ENCODE measurements around the gene MMP24. TPM values are rescaled to one million over a fixed set of nuclear protein-coding genes. Genes with fewer than 3 reads are reported as not detected.

The MMP24 gene
- total RNA-seq, 3 donors from 2014 or later, result 0.80 to 2.5 (median 0.98) TPM

- no peaks in the 10 kb centered on the region for H3K9me3 ChIP-seq
- no peaks in the 10 kb centered on the region for H3K27me3 ChIP-seq
- intact Hi-C loops (cut with DNase I; ENCODE audit: low total_unique reads), result loop anchor here (10.0 kb wide), 1 partner anchor 129 kb away; the partner anchor contains the start of gene EDEM2
- H3K4me1 ChIP-seq, result peaks cover 0 to 6% of the 10 kb centered on the region in 2 donors
- H3K27ac ChIP-seq, result no peak overlapping the region
- no peak overlapping the region for H3K4me3 ChIP-seq
- no peak for DNase-seq (ENCODE audit: low spot score in 2 of 2)
- TF ChIP-seq CTCF (IDR thresholded peaks at IDR 0.05) (no peak), POLR2A (IDR thresholded peaks at IDR 0.05) (no peak), POLR2AphosphoS5 (IDR thresholded peaks at IDR 0.05) (no peak)
- H3K36me3 ChIP-seq, result no peaks in the 10 kb centered on the region
Observed at GRCh38 chr20:35273449-35274171, 47.1 kb downstream of the MMP24 start.

- Histone ChIP-seq H3K9me3 (no peaks in the 10 kb centered on the region), H3K36me3 (peaks cover 5% of the 10 kb centered on the region), H3K27ac (peak overlapping the region in 1 of 2 donors; percentile 10), H3K4me1 (peaks cover 0 to 6% of the 10 kb centered on the region in 2 donors), H3K27me3 (no peaks in the 10 kb centered on the region), H3K4me3 (no peak overlapping the region)
- DNase-seq (ENCODE audit: low spot score in 2 of 2), result no peak
- intact Hi-C loops (cut with DNase I; ENCODE audit: low total_unique reads), result loop anchor here (10.0 kb wide), 1 partner anchor 130 kb away; the partner anchor contains the start of gene EDEM2
- no peak for TF ChIP-seq POLR2A (IDR thresholded peaks at IDR 0.05)
- TF ChIP-seq CTCF (IDR thresholded peaks at IDR 0.05), result no peak
- no peak for TF ChIP-seq POLR2AphosphoS5 (IDR thresholded peaks at IDR 0.05)
Observed at GRCh38 chr20:35274172-35275092, 47.9 kb downstream of the MMP24 start.

GRCh38 chr20:35275741-35276251 is 49.3 kb downstream of the MMP24 start:
- Histone ChIP-seq H3K4me3 (no peak overlapping the region), H3K27me3 (no peaks in the 10 kb centered on the region), H3K36me3 (peaks cover 8% of the 10 kb centered on the region), H3K27ac (peak overlapping the region in 1 of 2 donors; percentile 9), H3K9me3 (no peaks in the 10 kb centered on the region), H3K4me1 (peaks cover 0 to 6% of the 10 kb centered on the region in 2 donors)
- intact Hi-C loops (cut with DNase I; ENCODE audit: low total_unique reads), result loop anchor here (10.0 kb wide), 1 partner anchor 131 kb away; the partner anchor contains the start of gene EDEM2
- no peak for DNase-seq (ENCODE audit: low spot score in 2 of 2)
- TF ChIP-seq CTCF (IDR thresholded peaks at IDR 0.05) (no peak), POLR2A (IDR thresholded peaks at IDR 0.05) (no peak), POLR2AphosphoS5 (IDR thresholded peaks at IDR 0.05) (no peak)

GRCh38 chr20:35276408-35276807 is 49.9 kb downstream of the MMP24 start:
- intact Hi-C loops (cut with DNase I; ENCODE audit: low total_unique reads), result loop anchor here (10.0 kb wide), 1 partner anchor 132 kb away; the partner anchor contains the start of gene EDEM2
- TF ChIP-seq POLR2AphosphoS5 (IDR thresholded peaks at IDR 0.05) (no peak), POLR2A (IDR thresholded peaks at IDR 0.05) (no peak), CTCF (IDR thresholded peaks at IDR 0.05) (no peak)

More at GRCh38 chr20:35276408-35276807, 49.9 kb downstream of the MMP24 start:
- Histone ChIP-seq H3K9me3 (no peaks in the 10 kb centered on the region), H3K4me1 (peaks cover 0 to 6% of the 10 kb centered on the region in 2 donors), H3K36me3 (peaks cover 8% of the 10 kb centered on the region), H3K27ac (peak overlapping the region; percentile 98 to 100), H3K27me3 (no peaks in the 10 kb centered on the region), H3K4me3 (peak overlapping the region; percentile 79 to 88 (median 83))
- no peak for DNase-seq (ENCODE audit: low spot score in 2 of 2)
